IMR-90 (cell line): Measurements from ENCODE around the gene IL20. TPM values are rescaled to one million over a fixed set of nuclear protein-coding genes. Genes with fewer than 3 reads are reported as not detected.

Source experiments
- ATAC-seq: fragments of 200-7000 bp; cut with Tn5 transposase; 2 replicates; pipeline ENCODE4 v1.9.1; 2020; ENCODE audit warnings: low read depth, mild to moderate bottlenecking, moderate library complexity
- BruUV-seq: library from RNA; stranded (reverse); fragments of 400-500 nt; replicated peaks from 2 replicates; lab custom pipeline; 2021; lab: Mats Ljungman, UMichigan
- CTCF ChIA-PET: fragments of 300-600 bp; formaldehyde crosslinking; extraction: SDS; loops from one replicate; lab custom pipeline; 2021; ENCODE audit warnings: antibody characterized with exemption; lab: Yijun Ruan, JAX
- POLR2A ChIA-PET: fragments of 300-600 bp; sonication (Branson Sonifier 250); formaldehyde crosslinking; loops from one replicate; lab custom pipeline; 2022; ENCODE audit warnings: antibody characterized with exemption; ENCODE audit not compliant: unreplicated experiment; lab: Charles Lee
- DNase-seq: peaks from one replicate; pipeline ENCODE4 v3.0.0; 2013
- H2AFZ ChIP-seq: replicated peaks from 2 replicates; pipeline ENCODE3; 2013; ENCODE audit warnings: low read length, mild to moderate bottlenecking; ENCODE audit not compliant: poor library complexity
- H2AK5ac ChIP-seq: 2 replicates; pipeline ENCODE4 v1.6.1; 2013; ENCODE audit warnings: low read depth, low read length, inconsistent platforms
- H2AK9ac ChIP-seq: replicated peaks from 2 replicates; pipeline ENCODE3; 2013; ENCODE audit warnings: mild to moderate bottlenecking, low read depth, low read length, moderate library complexity; ENCODE audit not compliant: poor library complexity
- H2BK120ac ChIP-seq: 2 replicates; pipeline ENCODE4 v1.6.1; 2013; ENCODE audit warnings: low read depth, low read length, inconsistent platforms
- H2BK15ac ChIP-seq: 3 replicates; pipeline ENCODE4 v1.6.1; 2013; ENCODE audit warnings: low read depth, low read length, inconsistent platforms
- H2BK20ac ChIP-seq: 2 replicates; pipeline ENCODE4 v1.6.1; 2013; ENCODE audit warnings: low read depth, mild to moderate bottlenecking, inconsistent platforms, low read length, moderate library complexity
- H2BK5ac ChIP-seq: 2 replicates; pipeline ENCODE4 v1.6.1; 2013; ENCODE audit warnings: mild to moderate bottlenecking, low read depth, low read length, inconsistent platforms; ENCODE audit not compliant: poor library complexity, severe bottlenecking
- H3K14ac ChIP-seq: replicated peaks from 2 replicates; pipeline ENCODE4 v1.6.1; 2013; ENCODE audit warnings: low read depth, low read length, inconsistent platforms
- H3K18ac ChIP-seq: 2 replicates; pipeline ENCODE4 v1.6.1; 2013; ENCODE audit warnings: low read depth, low read length, control low read depth
- H3K23ac ChIP-seq: 2 replicates; pipeline ENCODE4 v1.6.1; 2013; ENCODE audit warnings: low read depth, low read length, inconsistent platforms
- H3K27ac ChIP-seq: 2 replicates; pipeline ENCODE4 v1.5.1; 2013; ENCODE audit warnings: mild to moderate bottlenecking, control low read depth, low read length; ENCODE audit not compliant: insufficient read depth
- H3K27me3 ChIP-seq: 2 replicates; pipeline ENCODE4 v1.6.1; 2013; ENCODE audit warnings: low read length; ENCODE audit not compliant: control insufficient read depth, insufficient read depth
- H3K36me3 ChIP-seq: 2 replicates; pipeline ENCODE4 v1.6.1; 2013; ENCODE audit warnings: low read length, mixed read lengths; ENCODE audit not compliant: control insufficient read depth, insufficient read depth
- H3K4ac ChIP-seq: 2 replicates; pipeline ENCODE4 v1.6.1; 2013; ENCODE audit warnings: low read depth, low read length, inconsistent platforms
- H3K4me1 ChIP-seq: 2 replicates; pipeline ENCODE4 v1.6.1; 2013; ENCODE audit warnings: low read length, mixed read lengths; ENCODE audit not compliant: control insufficient read depth, insufficient read depth
- H3K4me2 ChIP-seq: 2 replicates; pipeline ENCODE4 v1.6.1; 2013; ENCODE audit warnings: low read depth, mild to moderate bottlenecking, control low read depth, low read length, moderate library complexity
- H3K4me3 ChIP-seq: 2 replicates; pipeline ENCODE4 v1.5.1; 2013; ENCODE audit warnings: low read depth, mild to moderate bottlenecking, control low read depth, low read length, moderate library complexity; ENCODE audit not compliant: insufficient read depth
- H3K56ac ChIP-seq: 2 replicates; pipeline ENCODE4 v1.6.1; 2013; ENCODE audit warnings: low read length, inconsistent platforms; ENCODE audit not compliant: insufficient read depth; ENCODE audit errors: extremely low read depth
- H3K79me1 ChIP-seq, 2 experiments: 2 replicates each; pipeline ENCODE4 v1.6.1; 2013; ENCODE audit warnings: low read length in 2 of 2, inconsistent platforms in 1 of 2, low read depth in 1 of 2
- H3K9ac ChIP-seq: 2 replicates; pipeline ENCODE4 v1.6.1; 2013; ENCODE audit warnings: low read depth, low read length, control low read depth
- H3K9me1 ChIP-seq: 2 replicates; pipeline ENCODE4 v1.6.1; 2013; ENCODE audit warnings: low read length, inconsistent platforms; ENCODE audit not compliant: insufficient read depth
- H3K9me3 ChIP-seq: 2 replicates; pipeline ENCODE4 v1.6.1; 2013; ENCODE audit warnings: low read length; ENCODE audit not compliant: control insufficient read depth, insufficient read depth
- H4K20me1 ChIP-seq: 2 replicates; pipeline ENCODE4 v1.6.1; 2013; ENCODE audit warnings: low read length, inconsistent platforms; ENCODE audit not compliant: insufficient read depth
- H4K5ac ChIP-seq: 2 replicates; pipeline ENCODE4 v1.6.1; 2013; ENCODE audit warnings: mild to moderate bottlenecking, low read depth, low read length, control low read depth
- H4K8ac ChIP-seq, 2 experiments: 2 replicates each; pipeline ENCODE4 v1.6.1; 2013; ENCODE audit warnings: low read depth in 2 of 2, low read length in 2 of 2, control low read depth in 1 of 2, inconsistent platforms in 1 of 2
- H4K91ac ChIP-seq: 2 replicates; pipeline ENCODE4 v1.6.1; 2013; ENCODE audit warnings: low read depth, low read length, inconsistent platforms; ENCODE audit not compliant: insufficient read depth
- CHD1 ChIP-seq: IDR thresholded peaks from 2 replicates; pipeline ENCODE4 v1.6.1; 2012; ENCODE audit warnings: low read depth, low read length, improper control_type of control experiment
- CTCF ChIP-seq: conservative IDR thresholded peaks from 2 replicates; pipeline ENCODE4 v1.5.1; 2012; ENCODE audit warnings: mild to moderate bottlenecking, low read depth, low read length, improper control_type of control experiment
- ELK1 ChIP-seq: fragments of 150-350 bp; IDR thresholded peaks from 2 replicates; pipeline ENCODE4 v1.6.1; 2016; ENCODE audit warnings: low read depth, mild to moderate bottlenecking, low read length, moderate library complexity, borderline replicate concordance
- MAFK ChIP-seq: IDR thresholded peaks from 2 replicates; pipeline ENCODE4 v1.6.1; 2012; ENCODE audit warnings: low read depth, low read length, improper control_type of control experiment
- POLR2A ChIP-seq: IDR thresholded peaks from 2 replicates; pipeline ENCODE4 v1.6.1; 2012; ENCODE audit warnings: mild to moderate bottlenecking, low read depth, low read length
- RFX5 ChIP-seq: IDR thresholded peaks from 2 replicates; pipeline ENCODE4 v1.8.0; 2012; ENCODE audit warnings: low read depth, mild to moderate bottlenecking, low read length, moderate library complexity
- SMC3 ChIP-seq: fragments of 150-350 bp; IDR thresholded peaks from 2 replicates; pipeline ENCODE4 v1.6.1; 2016; ENCODE audit warnings: low read depth, mild to moderate bottlenecking, antibody characterized with exemption, low read length, moderate library complexity
- WGBS, 2 experiments: methylation state at CpG; one replicate each; pipeline versions ENCODE4 v1.1.5 to v1.1.7; 2013; ENCODE audit warnings: missing lambda C conversion rate in 2 of 2; ENCODE audit not compliant: insufficient read length in 1 of 2; ENCODE audit errors: extremely low coverage in 2 of 2; 5-methylcytosine and 5-hydroxymethylcytosine counted together
- dilution Hi-C: fragments of 300-500 bp; cut with HindIII; formaldehyde crosslinking; loops from one replicate; pipeline ENCODE4 v1.14.3; 2018; ENCODE audit warnings: low sequenced_read_pairs; ENCODE audit not compliant: unreplicated experiment
- in situ Hi-C: fragments of 300-500 bp; cut with MboI; formaldehyde crosslinking; loops from 3 replicates; pipeline ENCODE4 v1.14.3; 2019; ENCODE audit warnings: low sequenced_read_pairs, inconsistent platforms, mixed read lengths
- intact Hi-C: fragments of 100-400 bp; cut with micrococcal nuclease; formaldehyde crosslinking; loops from 2 replicates; pipeline ENCODE4 v1.10.0; 2022
- polyA plus RNA-seq, 3 experiments: library from polyadenylated mRNA; depleted of rRNA; stranded (reverse); fragments of >200 nt; gene quantifications; 2 replicates each; pipeline ENCODE4 v1.2.3, GENCODE V29; 2012; ENCODE audit warnings: low replicate concordance in 1 of 3
- total RNA-seq: library from RNA; depleted of rRNA; stranded (reverse); fragments of >200 nt; gene quantifications from 2 replicates; pipeline ENCODE4 v1.2.3, GENCODE V29; 2012

The IL20 gene
- total and polyA plus RNA-seq, 2 of the 4 experiments (the other 2 are of a cell fraction): not detected

- ChIA-PET POLR2A (no interaction called here), CTCF (no interaction called here)
- no peaks in the 10 kb centered on the region for H3K9me3 ChIP-seq
- intact Hi-C loops: no loop called here
- H2BK15ac ChIP-seq: no peak overlapping the region
- no peak overlapping the region for H4K8ac ChIP-seq
- no TSS peak for BruUV-seq
- no peaks in the 10 kb centered on the region for H3K9me1 ChIP-seq
- H3K36me3 ChIP-seq: no peaks in the 10 kb centered on the region
- H3K14ac ChIP-seq: no peak overlapping the region
- no peak for DNase-seq
- no peak overlapping the region for H3K18ac ChIP-seq
- H4K20me1 ChIP-seq: no peaks in the 10 kb centered on the region
- no peak for ATAC-seq
- H3K27me3 ChIP-seq: peaks cover 2% of the 10 kb centered on the region; the same call in 1 of the 2 replicates
- H2AK5ac ChIP-seq: no peak overlapping the region
- no peak overlapping the region for H3K56ac ChIP-seq
- H2AFZ ChIP-seq: no peak overlapping the region
- H2BK20ac ChIP-seq: no peak overlapping the region
- no peak overlapping the region for H2BK5ac ChIP-seq
- no peak overlapping the region for H2AK9ac ChIP-seq
- in situ Hi-C loops: no loop called here
- dilution Hi-C loops: no loop called here
- H3K27ac ChIP-seq: no peak overlapping the region
- no peak overlapping the region for H4K91ac ChIP-seq
- H3K4me1 ChIP-seq: no peaks in the 10 kb centered on the region
- no peak overlapping the region for H3K9ac ChIP-seq
- 90% methylated on average over 3 of the region's 3 CpGs; no CpG with 5 or more reads in 1 of the 2 experiments for WGBS, 2 experiments
- no peak overlapping the region for H3K4me3 ChIP-seq
- no peak overlapping the region for H3K4ac ChIP-seq
- no peak overlapping the region for H2BK120ac ChIP-seq
- no peak overlapping the region for H3K4me2 ChIP-seq
- no peaks in the 10 kb centered on the region for H3K79me1 ChIP-seq
- TF ChIP-seq ELK1 (no peak), POLR2A (no peak), RFX5 (no peak), MAFK (no peak), CTCF (no peak), SMC3 (no peak), CHD1 (no peak)
- H3K23ac ChIP-seq: no peak overlapping the region
- H4K5ac ChIP-seq: no peak overlapping the region
These were observed 18.0 kb upstream of the IL20 start for GRCh38 chr1:206847337-206847834.
